NK-92 (cell line): ENCODE results near the gene SKAP1.

Experiments
- DNase-seq: peaks from one replicate; lab custom pipeline; 2025; ENCODE audit not compliant: unreplicated experiment; lab: John Stamatoyannopoulos, UW

The SKAP1 gene

DNA sequence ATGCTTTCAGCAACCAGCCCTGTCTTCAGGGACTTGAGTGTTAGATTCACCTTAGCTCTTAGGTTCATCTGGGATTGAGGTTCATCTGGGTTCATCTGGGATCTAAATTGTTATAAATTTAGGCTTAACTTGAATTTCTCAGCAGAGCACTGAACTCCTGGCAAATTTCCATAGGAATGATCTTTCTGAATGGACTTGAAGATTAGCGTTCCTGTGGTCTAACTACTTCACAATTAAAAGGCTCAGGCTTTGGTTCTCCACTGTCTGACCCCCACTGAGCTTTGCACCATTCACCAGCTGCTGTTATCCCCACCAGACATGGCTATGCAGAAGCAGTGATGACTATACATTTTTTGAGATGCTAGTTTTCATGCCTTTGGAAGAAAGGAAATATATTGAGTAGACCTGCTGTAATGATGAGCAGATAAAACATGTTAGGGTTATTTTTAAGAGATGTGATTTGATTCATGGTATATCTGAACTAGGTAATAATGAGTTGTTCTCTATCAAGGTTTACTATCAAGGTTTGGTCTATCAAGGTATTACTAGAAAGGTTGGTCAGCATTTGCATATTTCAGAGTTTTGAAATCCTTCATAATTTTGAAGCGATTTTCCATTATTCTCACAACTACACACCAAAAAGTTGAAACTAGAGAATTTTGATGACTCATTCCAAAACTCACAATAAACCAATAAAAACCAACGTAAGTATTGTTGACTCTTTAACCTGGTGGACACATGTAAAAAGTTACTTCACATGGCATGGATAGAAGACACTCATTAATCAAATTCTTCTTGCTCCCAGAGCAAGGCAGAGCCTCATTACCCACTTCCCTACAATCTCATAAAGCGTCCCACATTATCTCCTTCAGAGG, 250.7 kb downstream of the SKAP1 start:
- DNase-seq: no peak

- no peak for DNase-seq
Measured at GRCh38 chr17:48178317-48178716, 251.7 kb downstream of the SKAP1 start.

DNA sequence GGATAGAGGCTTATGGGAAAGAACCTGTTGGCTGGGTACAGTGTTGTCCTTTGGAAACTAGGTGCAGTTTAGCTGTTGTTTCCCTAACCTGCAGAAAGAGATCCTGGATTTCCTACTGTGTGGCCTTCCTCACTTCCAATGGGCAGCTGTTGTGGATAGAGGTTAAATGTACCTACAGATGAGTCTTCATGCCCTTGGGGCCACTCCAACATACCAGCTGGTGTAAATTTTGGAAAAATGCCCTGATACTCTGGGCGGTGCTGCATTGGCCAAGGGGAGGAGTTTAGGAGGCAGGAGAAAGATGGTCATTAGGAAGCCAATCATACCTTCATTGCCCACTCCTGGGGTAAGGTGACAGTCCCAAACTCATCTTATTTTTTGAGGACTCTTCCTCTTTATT, 252.2 kb downstream of the SKAP1 start:
- DNase-seq: no peak

- no peak for DNase-seq
Measured at GRCh38 chr17:48176471-48176855, 253.6 kb downstream of the SKAP1 start.

DNA sequence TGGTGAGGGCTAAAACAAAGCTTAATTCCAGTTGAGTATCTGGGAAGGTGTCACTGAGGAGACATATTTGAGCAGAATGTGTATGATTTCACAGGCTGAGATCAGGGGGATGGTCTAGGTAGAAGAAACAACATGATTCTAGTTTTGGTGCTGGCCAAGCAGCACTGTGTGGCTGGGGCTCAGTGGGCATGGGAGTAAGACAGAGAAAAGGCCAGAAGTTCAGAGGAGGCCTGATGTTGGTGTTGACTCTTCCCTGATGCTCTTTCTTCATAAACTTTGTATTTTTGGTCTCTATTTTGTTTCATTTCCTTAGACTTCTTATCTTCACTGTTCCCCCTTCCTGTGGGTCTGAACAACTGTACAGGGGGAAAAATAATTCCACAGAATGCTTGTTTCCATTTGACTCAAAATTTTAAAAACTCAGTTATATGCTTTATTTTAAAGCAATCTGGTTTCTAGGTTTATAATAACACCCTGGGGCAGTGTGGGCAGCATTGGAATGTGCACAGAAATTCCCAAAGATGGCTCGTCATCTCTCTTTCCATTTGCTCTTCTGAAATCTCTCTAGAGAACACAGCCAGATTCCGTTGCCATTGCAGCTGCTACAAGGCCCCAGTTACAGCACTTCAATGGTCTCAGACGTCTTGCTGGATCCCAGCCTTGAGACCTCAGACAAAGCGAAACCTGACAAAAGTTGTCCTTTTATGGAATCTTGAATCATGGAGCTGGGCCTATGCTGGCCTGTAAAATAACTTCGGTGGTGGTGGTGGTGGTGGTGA, 254.1 kb downstream of the SKAP1 start:
- DNase-seq: no peak

DNA sequence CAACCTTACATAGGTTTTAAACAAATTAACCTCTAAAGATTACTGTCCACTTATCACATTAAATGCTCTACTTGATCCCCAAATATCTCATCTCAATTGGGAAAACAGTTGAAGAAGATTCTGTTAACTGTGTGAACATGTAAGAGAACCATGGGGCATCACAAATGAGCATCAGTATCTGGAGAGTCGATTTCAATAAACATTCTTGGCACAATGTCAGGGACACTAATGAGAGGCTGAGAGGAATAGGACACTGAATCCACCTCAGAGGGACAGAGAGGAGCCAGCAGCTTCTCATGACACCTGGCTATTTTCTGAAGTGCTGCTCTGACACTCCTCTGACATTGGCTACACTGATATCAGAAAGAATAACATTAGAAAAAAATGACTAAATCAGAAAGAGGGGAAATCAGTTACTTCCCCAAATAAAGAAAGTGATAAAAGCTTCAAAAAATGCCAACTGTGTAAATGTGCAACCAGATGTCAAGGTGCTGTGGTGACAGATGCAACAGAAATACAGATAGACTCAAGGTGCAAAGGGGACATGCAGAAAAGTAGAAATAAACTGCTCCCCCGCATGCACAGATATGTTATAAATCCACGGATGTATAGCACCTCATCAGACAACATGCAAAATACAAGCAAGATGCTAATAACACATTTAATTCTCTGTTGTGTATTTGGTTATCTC, 255.0 kb downstream of the SKAP1 start:
- no peak for DNase-seq

- DNase-seq: no peak
Measured at GRCh38 chr17:48173191-48173984, 256.6 kb downstream of the SKAP1 start.

GRCh38 chr17:48169926-48170325, 260.1 kb downstream of the SKAP1 start:
- DNase-seq: no peak

DNA sequence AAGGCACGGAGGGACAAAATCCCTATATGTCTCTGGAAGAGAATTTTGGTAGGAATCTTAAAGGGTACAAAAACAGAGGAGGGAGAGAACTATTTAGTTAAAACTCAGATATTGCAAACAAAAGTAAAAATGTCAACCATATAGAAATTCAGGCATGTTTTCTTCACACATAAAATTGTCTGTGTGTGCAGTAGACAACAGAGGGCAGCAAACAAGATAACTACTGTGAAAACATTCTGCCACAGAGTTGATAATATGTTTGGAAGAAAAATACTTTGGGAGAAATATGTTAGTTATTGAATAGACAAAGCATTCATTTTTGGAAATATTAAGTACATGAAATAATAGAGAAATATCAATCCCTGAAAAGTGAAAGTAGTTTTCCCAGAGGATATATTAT, 266.2 kb downstream of the SKAP1 start:
- no peak for DNase-seq

DNA sequence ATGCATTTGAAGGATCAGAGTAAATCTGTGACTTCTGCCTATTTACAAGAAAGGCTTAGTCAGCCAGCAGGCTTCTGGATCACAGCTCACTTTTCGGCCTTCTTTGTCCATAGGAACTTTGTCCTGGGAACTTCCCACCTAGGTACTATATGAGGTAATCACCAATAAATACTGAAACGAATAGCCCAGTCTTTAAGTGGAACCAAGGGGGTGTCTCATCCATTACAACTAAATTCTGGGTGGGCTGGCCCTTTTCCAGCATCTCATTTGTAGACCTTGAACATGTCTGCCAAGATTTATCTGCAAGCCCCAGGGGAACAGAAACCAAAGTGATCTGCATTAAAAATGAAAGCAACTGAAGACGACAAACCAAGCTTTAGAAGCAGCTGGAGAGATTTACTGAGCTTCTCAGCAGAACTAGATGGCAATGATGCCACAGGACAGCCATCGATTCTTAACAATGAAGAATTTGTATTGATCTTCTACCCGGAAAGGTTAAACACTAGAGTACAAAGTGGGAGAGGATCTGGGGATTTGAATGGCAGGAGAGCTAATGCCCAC, 267.0 kb downstream of the SKAP1 start:
- no peak for DNase-seq

GRCh38 chr17:48162306-48162934, 267.6 kb downstream of the SKAP1 start:
- no peak for DNase-seq

DNA sequence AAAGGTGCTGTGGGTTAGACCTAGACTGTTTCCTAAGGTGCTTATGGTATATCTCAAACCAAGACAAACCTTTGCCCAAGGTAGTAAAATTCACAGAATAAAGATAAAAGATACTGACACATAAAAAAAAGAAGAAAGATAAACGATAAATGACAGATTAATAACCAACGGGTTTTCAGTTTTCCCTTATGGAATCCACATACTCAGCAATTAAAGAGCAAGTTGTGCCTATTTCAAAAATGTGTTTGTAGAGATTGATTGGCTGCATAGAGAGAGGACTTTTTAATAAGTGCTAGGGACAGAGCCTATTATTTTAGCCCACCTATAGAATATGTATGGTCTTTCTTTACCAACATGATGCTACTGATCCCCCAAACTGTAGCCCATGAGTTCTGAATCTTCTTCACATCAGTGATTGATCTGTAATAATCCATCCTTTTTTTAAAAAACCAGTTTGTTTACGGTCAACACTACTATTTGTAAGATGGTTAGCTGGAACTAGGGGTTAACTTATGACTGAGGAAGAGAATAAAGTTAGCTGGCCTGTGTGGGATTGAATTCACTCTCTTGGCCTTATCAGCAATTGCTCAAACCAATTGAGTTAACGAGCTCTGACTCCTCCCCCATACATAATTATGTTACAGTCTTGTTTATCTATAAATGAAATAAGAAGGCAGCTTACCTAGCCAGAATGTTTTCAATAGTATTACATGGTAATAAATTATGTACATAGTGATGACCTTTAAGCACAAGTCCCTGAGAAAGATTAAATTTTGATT, 268.7 kb downstream of the SKAP1 start:
- no peak for DNase-seq

GRCh38 chr17:48160177-48161081, 269.6 kb downstream of the SKAP1 start:
- DNase-seq: no peak

GRCh38 chr17:48159232-48159631, 270.8 kb downstream of the SKAP1 start:
- DNase-seq: no peak

- DNase-seq: no peak
Measured at GRCh38 chr17:48155889-48156611, 274.0 kb downstream of the SKAP1 start.

DNA sequence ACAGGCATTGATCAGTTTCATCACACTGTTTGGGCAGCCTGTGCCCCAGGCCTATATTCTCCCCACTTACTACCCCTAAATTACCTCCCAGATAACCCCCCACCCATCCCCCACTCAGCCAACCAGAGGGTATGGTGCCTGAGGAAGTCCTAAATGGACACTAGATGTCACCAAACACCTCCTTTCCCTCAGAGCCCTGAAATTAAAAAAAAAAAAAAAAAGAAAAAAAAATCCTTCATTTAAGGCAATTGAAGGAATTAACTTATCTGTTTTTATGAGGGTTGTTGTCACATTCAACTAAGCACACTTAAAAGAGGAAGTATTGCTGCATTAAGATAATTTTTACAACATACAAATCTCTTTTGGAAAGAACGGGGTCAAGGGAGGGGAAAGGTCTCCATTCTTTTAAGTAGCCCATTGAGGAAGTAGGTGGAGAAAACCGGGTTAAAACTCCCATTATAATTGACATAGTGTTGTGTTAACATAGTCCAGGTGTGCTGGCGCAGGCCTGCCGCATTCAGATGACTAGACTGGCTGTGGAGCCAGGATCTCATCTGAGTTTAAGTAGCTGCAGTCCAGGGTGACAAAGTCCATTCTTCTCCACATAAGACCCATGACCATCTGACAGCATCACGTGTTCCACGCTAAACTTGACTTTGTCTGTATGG, 276.2 kb downstream of the SKAP1 start:
- DNase-seq: no peak

DNA sequence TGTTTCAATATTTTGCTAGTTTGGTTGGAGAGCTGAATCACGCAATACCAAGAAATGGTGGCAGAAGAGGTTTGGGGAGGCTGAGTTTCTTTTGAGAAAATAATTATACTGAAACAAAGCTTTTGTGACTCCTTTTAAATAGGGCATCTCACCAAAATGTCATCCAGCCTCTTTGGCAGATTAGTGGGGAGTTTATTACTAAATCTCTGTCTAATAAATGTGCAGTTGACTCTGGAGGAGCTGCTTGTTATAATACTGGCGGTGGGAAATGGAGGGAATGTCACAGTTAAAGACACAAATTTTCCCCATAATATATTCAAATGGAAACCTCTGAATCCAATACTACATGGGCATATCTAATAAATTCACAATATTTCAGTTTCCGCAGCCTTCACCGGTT, 277.7 kb downstream of the SKAP1 start:
- no peak for DNase-seq
